DMS53 treated with DMSO at 0.1 percent for 48 hours (cell line): ENCODE data around the gene BAZ1B.
"Not testable (repeated sequence)": the region's sequence is repeated elsewhere in the genome, so short reads cannot be mapped to it uniquely, and the experiment has no call there.

Experiments
- DNase-seq: peaks from one replicate; lab custom pipeline; 2025; ENCODE audit not compliant: unreplicated experiment; lab: John Stamatoyannopoulos, UW

BAZ1B gene

DNA sequence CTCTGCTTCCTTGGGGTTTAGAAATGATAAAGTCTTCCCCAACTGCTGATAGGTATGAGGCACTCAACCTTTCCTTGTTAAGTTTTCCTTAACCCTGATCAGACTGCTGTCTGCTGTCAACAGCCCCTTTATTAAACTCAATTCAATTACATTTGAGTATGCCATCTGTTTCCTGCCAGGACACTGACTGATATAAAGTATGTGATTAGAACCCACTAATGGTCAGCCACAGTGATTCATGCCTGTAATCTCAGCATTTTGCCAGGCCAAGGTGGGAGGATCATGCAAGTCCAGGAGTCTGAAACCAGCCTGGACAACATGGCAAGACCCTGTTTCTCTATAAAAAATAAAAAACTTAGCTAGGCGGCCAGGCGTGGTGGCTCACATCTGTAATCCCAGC lies 18.1 kb downstream of the BAZ1B start:
- DNase-seq = no peak

DNA sequence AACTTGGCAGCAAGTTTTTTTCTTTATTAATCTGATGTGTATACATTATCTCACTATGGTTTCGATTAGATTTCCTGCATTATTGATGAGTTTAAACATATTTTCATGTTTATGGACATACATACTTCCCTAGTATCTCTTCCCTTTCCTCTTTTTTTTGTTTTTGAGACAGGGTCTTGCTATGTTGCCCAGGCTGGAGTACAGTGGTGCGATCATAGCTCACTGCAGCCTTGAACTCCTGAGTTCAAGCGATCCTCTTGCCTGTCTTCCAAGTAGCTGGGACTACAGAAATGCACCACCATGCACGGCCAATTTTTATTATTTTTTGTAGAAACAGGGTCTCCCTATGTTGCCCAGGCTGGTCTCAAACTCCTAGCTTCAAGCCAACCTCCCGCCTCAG lies 18.9 kb downstream of the BAZ1B start:
- DNase-seq = no peak

DNA sequence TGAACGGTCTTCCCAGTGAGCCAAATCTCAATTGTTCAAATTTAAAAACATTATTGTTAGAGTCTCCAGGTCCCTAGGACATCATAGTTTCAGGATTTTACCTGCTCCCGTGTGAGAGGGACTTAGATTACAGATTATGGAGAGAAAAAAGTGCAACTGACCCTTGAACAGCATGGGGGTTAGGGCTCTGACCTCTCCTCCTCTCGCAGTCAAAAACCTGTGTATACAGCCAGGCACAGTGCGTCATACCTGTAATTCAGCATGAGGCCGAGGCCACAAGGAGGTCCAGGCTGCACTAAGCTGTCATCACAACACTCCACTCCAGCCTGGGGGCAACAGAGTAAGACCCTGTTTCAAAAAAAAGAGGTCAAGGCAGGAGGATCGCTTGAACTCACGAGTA lies 25.5 kb downstream of the BAZ1B start:
- DNase-seq = no peak

DNA sequence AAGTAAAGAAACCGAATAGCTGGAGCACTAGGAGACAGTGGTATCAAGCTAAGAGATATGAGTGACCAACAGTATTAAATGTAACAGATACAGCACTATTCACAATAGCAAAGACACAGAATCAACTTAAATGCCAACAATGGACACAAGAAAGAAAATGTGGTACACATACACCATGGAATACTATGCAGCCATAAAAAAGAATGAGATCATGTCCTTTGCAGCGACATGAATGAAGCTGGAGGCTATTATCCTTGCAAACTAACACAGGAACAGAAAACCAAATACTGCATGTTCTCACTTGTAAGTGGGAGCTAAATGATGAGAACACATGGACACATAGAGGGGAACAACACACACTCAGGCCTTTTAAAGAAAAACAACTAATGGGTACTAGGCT lies 26.6 kb downstream of the BAZ1B start:
- not testable (repeated sequence) for DNase-seq

DNA sequence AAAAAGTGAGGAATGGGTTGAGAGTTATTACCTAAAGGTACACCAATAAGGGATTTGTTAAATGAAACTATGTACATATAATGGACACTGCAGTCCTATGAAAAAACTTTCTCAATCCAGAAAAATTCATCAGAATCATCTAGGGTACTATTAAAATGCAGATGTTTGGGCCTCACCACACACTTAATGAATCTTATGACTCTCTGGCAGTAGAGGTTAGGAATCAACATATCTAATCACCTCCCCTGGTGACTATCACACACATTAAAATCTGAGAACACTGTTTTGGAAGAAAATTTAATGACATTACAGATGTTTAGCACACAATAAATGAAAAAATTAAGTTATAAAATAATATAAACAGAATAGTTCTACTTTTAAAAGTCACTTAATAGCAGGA lies 32.1 kb downstream of the BAZ1B start:
- DNase-seq = no peak

DNA sequence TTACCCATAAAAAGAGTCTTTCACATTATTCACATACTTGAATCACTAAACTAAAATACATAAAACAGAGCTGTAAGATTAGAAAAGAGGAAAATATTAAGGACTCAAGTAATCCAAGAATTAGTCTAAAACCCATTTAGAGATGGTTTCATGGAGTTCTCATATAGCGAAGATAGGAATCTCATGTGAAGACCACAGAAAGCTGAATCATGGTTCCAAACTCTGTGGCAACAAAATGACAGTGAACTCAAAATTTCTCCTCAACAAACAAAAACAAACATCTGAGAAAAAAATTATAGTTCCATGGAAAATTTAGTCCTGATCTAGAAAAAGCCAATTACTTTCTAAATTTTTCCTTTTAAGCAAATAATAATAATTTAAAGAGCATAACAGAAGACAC lies 34.6 kb downstream of the BAZ1B start:
- no peak for DNase-seq

DNA sequence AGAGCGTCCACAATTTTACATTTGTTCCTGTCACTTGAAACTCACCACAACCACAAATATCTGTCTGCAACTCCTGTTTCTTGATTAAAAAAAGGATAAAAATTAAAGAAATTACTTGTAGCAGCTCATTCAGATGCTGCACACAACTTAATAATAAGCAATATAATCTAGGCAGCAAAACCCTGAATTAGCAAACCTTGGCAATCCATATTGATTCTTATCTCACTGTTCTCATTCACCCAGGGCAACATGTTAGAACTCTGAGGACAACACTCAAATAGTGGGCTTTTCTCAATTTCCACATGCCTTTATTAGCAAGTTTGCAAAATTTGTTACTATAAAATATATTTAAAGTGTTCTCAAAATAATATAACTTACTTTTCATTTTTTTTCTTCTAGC lies 38.9 kb downstream of the BAZ1B start:
- DNase-seq = no peak

DNA sequence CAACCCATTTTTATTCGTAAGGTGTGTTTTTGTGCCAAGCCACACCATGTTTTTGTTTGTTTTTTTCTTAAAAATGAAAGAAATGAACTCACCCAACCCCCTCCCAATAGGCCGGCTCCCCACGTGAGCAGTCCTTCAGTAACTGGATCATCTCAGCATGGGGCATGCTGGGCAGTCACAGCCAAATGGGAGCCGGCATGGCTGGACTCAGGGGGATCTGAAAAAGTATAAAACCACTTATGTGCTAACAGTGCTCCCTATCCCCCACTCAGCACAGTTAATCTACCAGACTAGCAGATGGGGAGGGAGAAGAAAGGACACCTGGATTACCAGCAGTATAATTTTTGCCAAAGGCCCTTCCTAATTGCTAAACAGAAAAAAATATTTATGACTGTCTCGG lies 39.3 kb downstream of the BAZ1B start:
- DNase-seq = no peak

DNA sequence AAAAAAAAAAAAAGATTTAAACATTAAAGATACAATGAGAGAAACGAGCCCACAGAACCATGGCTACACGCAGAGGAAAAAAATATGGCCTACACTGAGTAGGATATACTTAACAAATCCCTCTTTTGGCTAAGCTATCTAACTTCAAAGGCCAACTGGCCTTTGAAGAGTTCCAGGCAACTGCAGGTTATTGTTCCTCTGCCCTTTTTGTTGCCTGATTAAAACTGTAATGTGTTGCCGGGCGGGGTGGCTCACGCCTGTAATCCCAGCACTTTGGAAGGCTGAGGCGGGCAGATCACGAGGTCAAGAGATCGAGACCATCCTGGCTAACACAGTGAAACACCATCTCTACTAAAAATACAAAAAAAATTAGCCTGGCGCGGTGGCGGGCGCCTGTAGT lies 40.6 kb downstream of the BAZ1B start:
- DNase-seq = not testable (repeated sequence)

DNA sequence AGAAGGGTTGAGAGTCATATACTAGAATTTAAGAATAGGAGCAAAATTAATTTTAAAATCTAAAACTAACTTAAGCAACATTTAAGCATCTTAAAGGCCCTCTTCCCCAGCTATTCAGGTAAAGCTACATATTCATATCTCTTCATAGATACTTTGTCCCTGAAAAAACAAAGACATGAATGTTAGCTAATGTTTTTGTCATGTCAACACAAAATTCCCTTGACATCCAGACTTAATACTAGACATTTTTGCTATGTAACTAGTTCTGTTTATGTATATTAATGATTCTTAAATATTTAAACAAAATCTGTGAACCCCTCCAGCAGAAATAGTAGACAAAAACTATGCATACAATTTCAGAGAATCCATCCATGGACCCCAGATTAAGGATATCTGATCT lies 43.5 kb downstream of the BAZ1B start:
- no peak for DNase-seq

DNA sequence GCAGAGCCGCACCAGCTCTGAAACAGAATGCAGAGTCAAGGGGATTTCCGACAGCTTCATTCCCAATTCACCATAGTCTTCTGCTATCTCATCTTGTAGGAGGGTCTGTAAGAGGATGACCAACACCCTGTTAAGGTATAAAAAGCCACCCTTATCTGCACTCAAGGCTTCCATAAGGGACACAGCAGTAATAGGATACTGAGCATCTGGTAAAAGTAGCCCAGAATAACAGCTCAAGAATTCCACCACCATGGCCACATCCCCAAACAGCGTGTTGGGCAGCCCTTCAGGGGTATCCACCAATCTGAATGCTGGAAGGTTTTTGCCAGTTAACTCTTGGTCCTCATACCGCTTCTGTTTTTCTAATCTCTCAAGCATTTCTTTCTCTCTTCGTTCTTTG lies 44.7 kb downstream of the BAZ1B start:
- no peak for DNase-seq

DNA sequence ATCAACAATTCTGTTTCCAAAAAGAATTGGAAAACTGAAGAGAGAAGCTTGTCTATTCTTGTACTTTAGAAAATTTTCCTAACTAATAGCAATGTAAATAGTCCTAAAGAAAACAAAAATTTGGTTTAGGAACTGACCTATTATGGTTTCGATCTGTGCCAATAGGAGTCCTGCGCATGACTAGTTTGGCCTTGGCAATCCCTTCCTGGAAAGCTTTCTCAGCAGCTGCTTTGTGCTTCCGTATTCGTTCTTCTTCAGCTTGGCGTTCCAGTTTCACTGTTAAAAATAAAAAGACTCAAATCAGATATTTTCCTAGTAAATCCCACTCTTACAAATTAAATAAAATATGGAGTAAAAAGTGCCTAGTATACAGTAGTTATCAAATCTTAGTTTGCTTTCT lies 51.9 kb downstream of the BAZ1B start:
- DNase-seq = no peak

DNA sequence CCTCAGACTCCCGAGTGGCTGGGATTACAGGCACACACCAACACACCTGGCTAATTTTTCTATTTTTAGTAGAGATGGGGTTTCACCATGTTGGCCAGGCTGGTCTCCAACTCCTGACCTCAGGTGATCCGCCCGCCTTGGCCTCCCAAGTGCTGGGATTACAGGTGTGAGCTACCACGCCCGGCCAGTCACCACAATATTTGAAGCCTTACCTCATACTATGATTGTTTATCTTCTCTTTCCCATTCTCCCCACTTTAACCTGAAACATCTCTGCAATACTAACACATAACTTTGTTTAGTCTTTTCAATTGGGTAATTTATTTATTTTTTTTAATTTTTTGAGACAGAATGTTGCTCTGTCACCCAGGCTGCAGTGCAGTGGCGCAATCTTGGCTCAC lies 55.0 kb downstream of the BAZ1B start:
- not testable (repeated sequence) for DNase-seq

DNA sequence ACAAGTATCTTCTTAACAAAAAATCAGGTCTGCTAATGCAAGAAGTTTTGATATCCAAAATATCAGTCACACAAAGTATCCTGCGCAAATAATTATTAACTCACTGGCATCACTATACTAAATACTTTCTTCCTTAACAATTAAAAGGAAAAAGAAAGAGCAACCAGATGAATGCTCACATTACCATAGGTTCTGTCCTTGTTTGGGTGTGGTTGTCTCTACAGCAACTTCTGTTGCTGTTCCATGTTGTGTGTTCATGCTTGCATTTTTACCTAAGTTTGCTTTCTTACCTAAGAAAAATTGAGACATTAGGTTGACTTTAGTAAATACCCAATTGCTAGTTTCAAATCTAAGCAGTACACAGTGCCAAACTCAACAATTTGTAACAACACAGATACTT lies 56.0 kb downstream of the BAZ1B start:
- DNase-seq = no peak

DNA sequence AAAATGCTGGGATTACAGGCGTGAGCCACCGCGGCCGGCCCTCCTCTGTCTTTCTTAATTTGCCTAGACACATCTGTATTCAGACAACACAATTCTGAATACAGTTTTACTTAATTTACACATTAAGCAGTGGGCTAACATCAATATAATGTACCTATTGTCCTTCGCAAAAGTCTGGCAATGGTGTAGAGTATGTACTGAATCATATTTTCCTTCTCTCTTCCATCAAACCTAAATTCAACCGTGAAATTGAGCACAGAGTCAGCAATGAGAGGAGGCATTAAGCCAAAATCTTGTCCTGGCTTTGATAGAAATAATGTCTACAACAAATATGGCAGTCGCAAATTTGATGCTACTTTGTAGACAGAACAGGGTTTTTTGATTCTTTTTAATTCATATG lies 58.1 kb downstream of the BAZ1B start:
- no peak for DNase-seq

DNA sequence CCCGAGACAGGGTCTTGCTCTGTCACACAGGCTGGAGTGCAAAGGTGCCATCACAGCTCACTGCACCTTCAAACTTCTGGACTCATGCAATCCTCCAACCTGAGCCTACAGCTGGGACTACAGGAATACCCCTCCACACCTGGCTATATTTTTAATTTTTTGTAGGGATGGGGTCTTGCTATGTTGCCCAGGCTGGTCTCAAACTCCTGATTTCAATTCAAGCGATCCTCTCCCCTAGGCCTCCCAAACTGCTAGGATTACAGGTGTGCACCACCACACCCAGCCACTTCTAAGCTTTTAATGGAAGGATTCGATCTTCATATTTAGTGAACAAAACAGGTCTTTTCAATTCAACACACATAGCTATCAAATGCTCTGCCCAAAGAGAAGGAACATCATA lies 58.8 kb downstream of the BAZ1B start:
- no peak for DNase-seq

DNA sequence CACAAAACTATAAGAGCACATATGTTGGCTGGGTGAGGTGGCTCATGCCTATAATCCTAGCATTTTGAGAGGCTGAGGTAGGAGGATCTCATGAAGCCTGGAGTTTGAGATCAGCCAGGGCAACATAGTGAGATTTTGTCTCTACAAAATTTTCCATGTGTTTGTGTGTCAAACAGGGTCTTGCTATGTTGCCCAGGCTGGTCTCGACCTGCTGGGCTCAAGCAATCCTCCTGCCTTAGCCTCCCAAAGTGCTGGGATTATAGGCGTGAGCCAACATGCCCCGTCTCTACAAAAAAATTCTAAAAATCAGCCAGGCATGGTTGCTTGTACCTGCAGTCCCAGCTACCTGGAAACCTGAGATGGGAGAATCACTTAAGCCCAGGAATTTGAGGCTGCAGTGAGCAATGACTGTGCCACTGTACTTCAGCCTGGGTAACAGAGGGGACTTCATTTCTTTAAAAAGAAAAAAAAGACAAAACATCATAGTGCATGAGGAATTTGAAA lies 60.3 kb downstream of the BAZ1B start:
- DNase-seq = no peak

DNA sequence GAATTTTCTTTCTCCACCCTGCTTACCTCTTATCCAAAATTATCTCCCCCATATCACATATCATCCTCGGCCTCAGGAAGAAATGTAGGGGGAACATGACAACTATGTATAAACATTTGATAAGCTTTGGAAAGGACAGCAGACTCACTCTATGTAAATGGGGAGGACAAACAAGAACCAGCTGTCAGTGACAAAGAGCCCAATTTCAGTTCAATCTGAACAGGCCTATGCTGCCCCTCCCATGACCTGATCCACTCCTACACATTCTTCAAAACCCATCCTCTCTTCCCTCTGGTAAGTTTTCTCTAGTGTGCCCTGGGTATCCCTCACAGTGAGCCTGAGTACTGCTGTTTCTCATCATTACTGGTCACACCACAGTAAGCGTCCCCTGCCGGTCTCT lies 67.7 kb downstream of the BAZ1B start:
- no peak for DNase-seq

DNA sequence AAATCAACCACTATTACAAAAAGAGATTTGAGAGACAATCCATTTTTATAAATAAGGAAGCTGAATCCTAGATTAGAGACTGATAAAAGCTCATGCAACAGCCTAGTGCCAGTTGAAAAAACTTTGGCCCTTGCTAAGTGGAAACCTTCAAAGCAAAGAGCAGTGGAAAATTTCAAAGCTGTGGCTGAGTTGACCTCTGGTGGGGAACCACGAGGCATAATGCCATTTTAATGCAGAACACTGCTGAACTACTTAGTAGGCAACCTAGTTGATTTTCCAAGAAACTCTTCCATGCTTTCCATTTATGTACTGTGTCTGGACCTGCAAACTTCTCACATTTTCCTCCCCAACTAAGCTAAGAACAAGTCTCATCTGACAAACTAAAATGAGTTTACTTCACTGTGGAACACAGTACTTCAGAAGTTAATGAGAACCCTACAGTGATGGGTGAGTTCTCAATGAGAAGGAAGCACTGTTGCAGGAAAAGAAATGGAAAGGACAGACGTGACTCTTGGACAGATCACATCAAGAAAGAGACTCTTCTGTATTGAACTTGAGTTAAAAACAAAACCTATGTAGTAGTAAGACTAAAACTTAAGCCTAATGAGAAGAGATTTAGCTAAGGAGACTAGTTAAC lies 69.0 kb downstream of the BAZ1B start:
- no peak for DNase-seq

DNA sequence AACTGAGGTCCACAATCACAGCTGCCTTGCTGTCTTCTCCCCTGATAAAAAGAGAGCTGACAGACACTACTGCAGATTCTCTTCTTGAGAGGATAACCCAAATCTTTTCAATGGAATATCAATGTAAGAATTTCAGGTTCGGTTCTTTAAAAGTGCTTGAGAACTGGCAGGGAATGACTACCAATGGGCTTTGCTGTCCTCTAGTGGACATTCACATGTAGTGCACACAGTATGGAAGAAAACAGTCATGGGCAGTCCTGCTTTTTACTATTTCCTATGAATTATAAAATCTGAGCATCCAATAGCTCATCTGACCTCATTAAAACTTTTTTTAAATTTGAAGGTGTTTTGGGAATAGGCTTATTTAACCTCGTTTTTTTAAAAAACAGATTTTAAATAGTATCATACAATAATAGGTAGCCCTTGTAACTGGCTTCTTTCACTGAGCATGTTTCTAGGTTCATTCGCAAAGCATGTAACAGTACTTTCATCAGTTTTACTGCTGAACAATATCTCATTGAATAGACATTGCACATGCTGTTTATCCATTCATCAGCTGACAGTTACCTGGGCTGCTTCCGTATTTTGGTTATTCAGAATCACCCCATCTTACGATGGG lies 70.2 kb downstream of the BAZ1B start:
- peak; percentile 52 for DNase-seq

DNA sequence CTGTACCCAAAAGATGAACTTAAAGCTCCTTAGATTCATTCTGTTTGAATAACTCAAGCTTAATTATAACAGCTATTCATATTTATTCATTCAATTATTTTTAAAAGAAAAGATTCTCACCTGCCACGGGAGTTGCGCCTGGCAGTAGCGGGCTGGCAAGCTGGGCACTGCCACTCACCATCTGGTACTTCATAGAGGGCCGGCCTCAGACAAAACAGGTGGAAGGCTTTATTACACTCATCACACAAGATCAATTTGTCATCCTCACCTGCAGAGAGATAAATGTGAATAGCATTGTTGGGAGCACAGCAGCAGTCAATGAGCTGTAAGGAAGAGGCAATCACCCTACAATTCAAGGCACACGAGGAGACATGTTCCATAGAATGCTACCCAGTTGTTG lies 72.7 kb downstream of the BAZ1B start:
- DNase-seq = no peak

DNA sequence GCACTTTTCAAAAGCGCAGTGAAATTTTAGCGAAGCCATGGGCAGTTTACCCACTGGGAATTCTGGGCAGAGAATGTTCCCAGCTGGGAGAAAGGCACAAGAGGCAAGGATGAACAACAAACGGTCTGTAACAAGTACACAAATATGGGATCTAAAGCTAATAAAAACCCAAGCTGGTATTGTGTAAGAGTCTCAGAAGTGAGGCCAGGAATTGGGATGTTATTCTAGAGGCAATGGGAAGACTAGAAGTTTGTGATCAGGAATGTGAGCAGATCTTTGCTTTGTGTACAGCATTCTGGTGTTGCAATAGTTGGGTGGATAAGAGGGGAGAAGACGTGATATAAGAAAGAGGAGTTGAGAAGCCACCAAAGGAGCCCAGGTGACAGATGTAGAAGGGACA lies 73.5 kb downstream of the BAZ1B start:
- no peak for DNase-seq

DNA sequence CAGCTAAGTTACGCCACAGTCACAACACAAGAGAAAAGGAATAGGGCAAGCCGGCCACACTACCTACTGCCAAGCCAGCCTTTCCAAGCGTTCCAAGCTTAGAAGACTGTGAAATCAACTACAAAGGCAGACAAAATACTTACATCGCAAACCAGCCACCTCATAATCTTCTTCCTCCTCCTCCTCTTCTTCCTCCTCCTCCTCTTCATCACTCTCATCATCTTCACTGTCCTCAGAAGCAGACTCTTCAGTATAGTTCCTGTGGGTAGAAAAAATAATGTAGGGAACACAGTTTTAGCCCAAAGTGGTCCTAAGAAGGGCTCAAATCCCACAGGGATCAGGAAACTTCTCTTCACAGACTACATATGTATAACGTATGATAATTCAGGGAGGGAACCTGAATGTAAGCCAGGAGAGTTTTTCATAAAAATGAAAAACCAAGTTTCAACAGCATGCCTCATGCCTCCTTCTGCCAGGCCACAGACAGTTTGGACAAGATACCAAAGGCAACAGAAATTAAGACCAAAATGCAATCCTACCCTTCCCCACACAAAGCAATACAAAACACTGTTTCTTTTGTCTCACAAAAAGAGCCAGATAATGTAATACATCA lies 74.9 kb downstream of the BAZ1B start:
- no peak for DNase-seq
